IMR-90 (cell line): ENCODE results near the gene ARHGEF4. TPM values are rescaled to one million over a fixed set of nuclear protein-coding genes. Genes with fewer than 3 reads are reported as not detected.

ENCODE experiments used
- ATAC-seq: fragments of 200-7000 bp; cut with Tn5 transposase; 2 replicates; pipeline ENCODE4 v1.9.1; 2020; ENCODE audit warnings: low read depth, mild to moderate bottlenecking, moderate library complexity
- BruUV-seq: library from RNA; stranded (reverse); fragments of 400-500 nt; replicated peaks from 2 replicates; lab custom pipeline; 2021; lab: Mats Ljungman, UMichigan
- CTCF ChIA-PET: fragments of 300-600 bp; formaldehyde crosslinking; extraction: SDS; loops from one replicate; lab custom pipeline; 2021; ENCODE audit warnings: antibody characterized with exemption; lab: Yijun Ruan, JAX
- POLR2A ChIA-PET: fragments of 300-600 bp; sonication (Branson Sonifier 250); formaldehyde crosslinking; loops from one replicate; lab custom pipeline; 2022; ENCODE audit warnings: antibody characterized with exemption; ENCODE audit not compliant: unreplicated experiment; lab: Charles Lee
- DNase-seq: peaks from one replicate; pipeline ENCODE4 v3.0.0; 2013
- H2AFZ ChIP-seq: replicated peaks from 2 replicates; pipeline ENCODE3; 2013; ENCODE audit warnings: low read length, mild to moderate bottlenecking; ENCODE audit not compliant: poor library complexity
- H2AK5ac ChIP-seq: 2 replicates; pipeline ENCODE4 v1.6.1; 2013; ENCODE audit warnings: low read depth, low read length, inconsistent platforms
- H2AK9ac ChIP-seq: replicated peaks from 2 replicates; pipeline ENCODE3; 2013; ENCODE audit warnings: mild to moderate bottlenecking, low read depth, low read length, moderate library complexity; ENCODE audit not compliant: poor library complexity
- H2BK120ac ChIP-seq: 2 replicates; pipeline ENCODE4 v1.6.1; 2013; ENCODE audit warnings: low read depth, low read length, inconsistent platforms
- H2BK15ac ChIP-seq: 3 replicates; pipeline ENCODE4 v1.6.1; 2013; ENCODE audit warnings: low read depth, low read length, inconsistent platforms
- H2BK20ac ChIP-seq: 2 replicates; pipeline ENCODE4 v1.6.1; 2013; ENCODE audit warnings: low read depth, mild to moderate bottlenecking, inconsistent platforms, low read length, moderate library complexity
- H2BK5ac ChIP-seq: 2 replicates; pipeline ENCODE4 v1.6.1; 2013; ENCODE audit warnings: mild to moderate bottlenecking, low read depth, low read length, inconsistent platforms; ENCODE audit not compliant: poor library complexity, severe bottlenecking
- H3K14ac ChIP-seq: replicated peaks from 2 replicates; pipeline ENCODE4 v1.6.1; 2013; ENCODE audit warnings: low read depth, low read length, inconsistent platforms
- H3K18ac ChIP-seq: 2 replicates; pipeline ENCODE4 v1.6.1; 2013; ENCODE audit warnings: low read depth, low read length, control low read depth
- H3K23ac ChIP-seq: 2 replicates; pipeline ENCODE4 v1.6.1; 2013; ENCODE audit warnings: low read depth, low read length, inconsistent platforms
- H3K27ac ChIP-seq: 2 replicates; pipeline ENCODE4 v1.5.1; 2013; ENCODE audit warnings: mild to moderate bottlenecking, control low read depth, low read length; ENCODE audit not compliant: insufficient read depth
- H3K27me3 ChIP-seq: 2 replicates; pipeline ENCODE4 v1.6.1; 2013; ENCODE audit warnings: low read length; ENCODE audit not compliant: control insufficient read depth, insufficient read depth
- H3K36me3 ChIP-seq: 2 replicates; pipeline ENCODE4 v1.6.1; 2013; ENCODE audit warnings: low read length, mixed read lengths; ENCODE audit not compliant: control insufficient read depth, insufficient read depth
- H3K4ac ChIP-seq: 2 replicates; pipeline ENCODE4 v1.6.1; 2013; ENCODE audit warnings: low read depth, low read length, inconsistent platforms
- H3K4me1 ChIP-seq: 2 replicates; pipeline ENCODE4 v1.6.1; 2013; ENCODE audit warnings: low read length, mixed read lengths; ENCODE audit not compliant: control insufficient read depth, insufficient read depth
- H3K4me2 ChIP-seq: 2 replicates; pipeline ENCODE4 v1.6.1; 2013; ENCODE audit warnings: low read depth, mild to moderate bottlenecking, control low read depth, low read length, moderate library complexity
- H3K4me3 ChIP-seq: 2 replicates; pipeline ENCODE4 v1.5.1; 2013; ENCODE audit warnings: low read depth, mild to moderate bottlenecking, control low read depth, low read length, moderate library complexity; ENCODE audit not compliant: insufficient read depth
- H3K56ac ChIP-seq: 2 replicates; pipeline ENCODE4 v1.6.1; 2013; ENCODE audit warnings: low read length, inconsistent platforms; ENCODE audit not compliant: insufficient read depth; ENCODE audit errors: extremely low read depth
- H3K79me1 ChIP-seq, 2 experiments: 2 replicates each; pipeline ENCODE4 v1.6.1; 2013; ENCODE audit warnings: low read length in 2 of 2, inconsistent platforms in 1 of 2, low read depth in 1 of 2
- H3K9ac ChIP-seq: 2 replicates; pipeline ENCODE4 v1.6.1; 2013; ENCODE audit warnings: low read depth, low read length, control low read depth
- H3K9me1 ChIP-seq: 2 replicates; pipeline ENCODE4 v1.6.1; 2013; ENCODE audit warnings: low read length, inconsistent platforms; ENCODE audit not compliant: insufficient read depth
- H3K9me3 ChIP-seq: 2 replicates; pipeline ENCODE4 v1.6.1; 2013; ENCODE audit warnings: low read length; ENCODE audit not compliant: control insufficient read depth, insufficient read depth
- H4K20me1 ChIP-seq: 2 replicates; pipeline ENCODE4 v1.6.1; 2013; ENCODE audit warnings: low read length, inconsistent platforms; ENCODE audit not compliant: insufficient read depth
- H4K5ac ChIP-seq: 2 replicates; pipeline ENCODE4 v1.6.1; 2013; ENCODE audit warnings: mild to moderate bottlenecking, low read depth, low read length, control low read depth
- H4K8ac ChIP-seq, 2 experiments: 2 replicates each; pipeline ENCODE4 v1.6.1; 2013; ENCODE audit warnings: low read depth in 2 of 2, low read length in 2 of 2, control low read depth in 1 of 2, inconsistent platforms in 1 of 2
- H4K91ac ChIP-seq: 2 replicates; pipeline ENCODE4 v1.6.1; 2013; ENCODE audit warnings: low read depth, low read length, inconsistent platforms; ENCODE audit not compliant: insufficient read depth
- BHLHE40 ChIP-seq: fragments of 150-350 bp; IDR thresholded peaks from 2 replicates; pipeline ENCODE4 v1.6.1; 2016; ENCODE audit warnings: mild to moderate bottlenecking, low read depth, low read length
- CEBPB ChIP-seq: IDR thresholded peaks from 2 replicates; pipeline ENCODE4 v1.6.1; 2012; ENCODE audit warnings: low read depth, low read length, improper control_type of control experiment
- CHD1 ChIP-seq: IDR thresholded peaks from 2 replicates; pipeline ENCODE4 v1.6.1; 2012; ENCODE audit warnings: low read depth, low read length, improper control_type of control experiment
- ELK1 ChIP-seq: fragments of 150-350 bp; IDR thresholded peaks from 2 replicates; pipeline ENCODE4 v1.6.1; 2016; ENCODE audit warnings: low read depth, mild to moderate bottlenecking, low read length, moderate library complexity, borderline replicate concordance
- FOS ChIP-seq: fragments of 150-350 bp; IDR thresholded peaks from 2 replicates; pipeline ENCODE4 v1.6.1; 2016; ENCODE audit warnings: low read depth, low read length
- MAFK ChIP-seq: IDR thresholded peaks from 2 replicates; pipeline ENCODE4 v1.6.1; 2012; ENCODE audit warnings: low read depth, low read length, improper control_type of control experiment
- MAZ ChIP-seq: IDR thresholded peaks from 2 replicates; pipeline ENCODE4 v1.6.1; 2012; ENCODE audit warnings: low read depth, mild to moderate bottlenecking, low read length, improper control_type of control experiment, moderate library complexity, borderline replicate concordance
- MXI1 ChIP-seq: IDR thresholded peaks from 2 replicates; pipeline ENCODE4 v1.6.1; 2012; ENCODE audit warnings: low read depth, mild to moderate bottlenecking, low read length, moderate library complexity, borderline replicate concordance
- NFE2L2 ChIP-seq: fragments of 150-350 bp; IDR thresholded peaks from 2 replicates; pipeline ENCODE4 v1.6.1; 2016; ENCODE audit warnings: low read depth, mild to moderate bottlenecking, low read length
- POLR2A ChIP-seq: IDR thresholded peaks from 2 replicates; pipeline ENCODE4 v1.6.1; 2012; ENCODE audit warnings: mild to moderate bottlenecking, low read depth, low read length
- RAD21 ChIP-seq: IDR thresholded peaks from 2 replicates; pipeline ENCODE4 v1.6.1; 2012; ENCODE audit warnings: low read length, improper control_type of control experiment
- RCOR1 ChIP-seq: IDR thresholded peaks from 2 replicates; pipeline ENCODE4 v1.6.1; 2012; ENCODE audit warnings: mild to moderate bottlenecking, low read length, improper control_type of control experiment; ENCODE audit not compliant: insufficient replicate concordance
- RFX5 ChIP-seq: IDR thresholded peaks from 2 replicates; pipeline ENCODE4 v1.8.0; 2012; ENCODE audit warnings: low read depth, mild to moderate bottlenecking, low read length, moderate library complexity
- SMC3 ChIP-seq: fragments of 150-350 bp; IDR thresholded peaks from 2 replicates; pipeline ENCODE4 v1.6.1; 2016; ENCODE audit warnings: low read depth, mild to moderate bottlenecking, antibody characterized with exemption, low read length, moderate library complexity
- USF2 ChIP-seq: fragments of 150-350 bp; IDR thresholded peaks from 2 replicates; pipeline ENCODE4 v1.6.1; 2017; ENCODE audit warnings: mild to moderate bottlenecking, antibody characterized with exemption, low read length, low read depth
- WGBS, 2 experiments: methylation state at CpG; one replicate each; pipeline versions ENCODE4 v1.1.5 to v1.1.7; 2013; ENCODE audit warnings: missing lambda C conversion rate in 2 of 2; ENCODE audit not compliant: insufficient read length in 1 of 2; ENCODE audit errors: extremely low coverage in 2 of 2; 5-methylcytosine and 5-hydroxymethylcytosine counted together
- dilution Hi-C: fragments of 300-500 bp; cut with HindIII; formaldehyde crosslinking; loops from one replicate; pipeline ENCODE4 v1.14.3; 2018; ENCODE audit warnings: low sequenced_read_pairs; ENCODE audit not compliant: unreplicated experiment
- in situ Hi-C: fragments of 300-500 bp; cut with MboI; formaldehyde crosslinking; loops from 3 replicates; pipeline ENCODE4 v1.14.3; 2019; ENCODE audit warnings: low sequenced_read_pairs, inconsistent platforms, mixed read lengths
- intact Hi-C: fragments of 100-400 bp; cut with micrococcal nuclease; formaldehyde crosslinking; loops from 2 replicates; pipeline ENCODE4 v1.10.0; 2022
- polyA plus RNA-seq, 3 experiments: library from polyadenylated mRNA; depleted of rRNA; stranded (reverse); fragments of >200 nt; gene quantifications; 2 replicates each; pipeline ENCODE4 v1.2.3, GENCODE V29; 2012; ENCODE audit warnings: low replicate concordance in 1 of 3
- total RNA-seq: library from RNA; depleted of rRNA; stranded (reverse); fragments of >200 nt; gene quantifications from 2 replicates; pipeline ENCODE4 v1.2.3, GENCODE V29; 2012
- TF ChIP-seq, protein P1 (sequence below): conservative IDR thresholded peaks from 2 replicates; pipeline ENCODE4 v1.5.1; 2012; ENCODE audit warnings: mild to moderate bottlenecking, low read depth, low read length, improper control_type of control experiment

Gene ARHGEF4
- total and polyA plus RNA-seq, 2 of the 4 experiments (the other 2 are of a cell fraction), result 2.7 to 5.0 TPM

DNA sequence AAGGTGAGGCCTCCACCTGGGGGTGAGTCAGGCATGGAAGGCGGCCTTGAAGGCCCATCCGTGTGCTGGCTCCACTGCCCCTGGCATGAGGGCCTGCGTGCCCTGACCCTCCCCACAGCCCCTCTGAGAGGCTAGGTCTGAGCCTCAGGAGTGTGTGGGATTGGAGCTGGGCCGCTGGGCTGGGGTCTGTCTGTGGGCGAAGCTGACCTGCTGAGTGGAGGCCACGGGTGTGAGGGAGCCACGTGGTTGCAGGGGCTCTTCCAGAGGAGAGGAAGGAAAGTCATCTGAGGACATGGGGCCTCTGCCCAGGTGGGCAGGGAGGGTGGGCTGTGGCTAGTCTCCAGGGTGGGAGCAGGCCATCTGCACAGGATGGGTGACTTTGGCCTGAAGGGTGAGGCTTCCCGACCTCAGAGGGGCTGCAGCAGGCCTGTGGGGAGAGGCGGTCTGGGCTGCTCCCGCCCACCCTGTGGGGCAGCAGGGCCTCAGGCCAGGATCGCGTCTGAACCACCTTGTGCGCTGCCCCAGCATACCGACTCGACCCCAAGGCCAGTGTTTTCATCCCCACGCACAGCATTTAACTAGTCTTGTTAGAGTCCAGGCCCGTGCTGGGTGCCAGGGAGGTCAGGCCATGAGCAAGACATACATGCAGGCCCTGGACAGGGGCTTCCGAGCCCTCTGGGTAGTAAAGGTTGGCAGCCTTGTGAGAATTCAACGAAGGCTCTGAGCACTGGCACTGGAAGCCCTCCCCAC, 11.2 kb downstream of the ARHGEF4 start:
- Histone ChIP-seq H2BK20ac (no peak overlapping the region), H3K56ac (no peak overlapping the region), H4K91ac (no peak overlapping the region), H4K5ac (no peak overlapping the region), H4K20me1 (no peaks in the 10 kb centered on the region), H3K9me3 (no peaks in the 10 kb centered on the region), H3K27ac (no peak overlapping the region), H3K14ac (no peak overlapping the region), H3K4me3 (no peak overlapping the region), H3K4ac (no peak overlapping the region), H3K9ac (no peak overlapping the region), H3K27me3 (no peaks in the 10 kb centered on the region; the same call in 1 of the 2 replicates), H3K23ac (no peak overlapping the region), H2BK120ac (no peak overlapping the region), H4K8ac (no peak overlapping the region), H3K9me1 (no peaks in the 10 kb centered on the region), H2AK9ac (no peak overlapping the region), H2AFZ (no peak overlapping the region), H2BK5ac (no peak overlapping the region), H3K4me2 (no peak overlapping the region), H3K4me1 (no peaks in the 10 kb centered on the region), H3K18ac (no peak overlapping the region), H3K79me1 (no peaks in the 10 kb centered on the region), H3K36me3 (no peaks in the 10 kb centered on the region), H2BK15ac (no peak overlapping the region), H2AK5ac (no peak overlapping the region)
- ChIA-PET CTCF (no interaction called here), POLR2A (no interaction called here)
- in situ Hi-C loops, result no loop called here
- no TSS peak for BruUV-seq
- 73% methylated on average over 2 of the region's 19 CpGs; no CpG with 5 or more reads in 1 of the 2 experiments for WGBS, 2 experiments
- intact Hi-C loops, result no loop called here
- no peak for TF ChIP-seq CEBPB
- no peak for TF ChIP-seq BHLHE40
- TF ChIP-seq MXI1, result no peak
- no peak for TF ChIP-seq RFX5
- TF ChIP-seq CHD1, result no peak
- TF ChIP-seq SMC3, result no peak
- TF ChIP-seq NFE2L2, result no peak
- TF ChIP-seq MAFK, result no peak
- TF ChIP-seq ELK1, result no peak
- no peak for TF ChIP-seq POLR2A
- no peak for TF ChIP-seq FOS
- no peak for TF ChIP-seq RCOR1
- TF ChIP-seq, protein P1, sequence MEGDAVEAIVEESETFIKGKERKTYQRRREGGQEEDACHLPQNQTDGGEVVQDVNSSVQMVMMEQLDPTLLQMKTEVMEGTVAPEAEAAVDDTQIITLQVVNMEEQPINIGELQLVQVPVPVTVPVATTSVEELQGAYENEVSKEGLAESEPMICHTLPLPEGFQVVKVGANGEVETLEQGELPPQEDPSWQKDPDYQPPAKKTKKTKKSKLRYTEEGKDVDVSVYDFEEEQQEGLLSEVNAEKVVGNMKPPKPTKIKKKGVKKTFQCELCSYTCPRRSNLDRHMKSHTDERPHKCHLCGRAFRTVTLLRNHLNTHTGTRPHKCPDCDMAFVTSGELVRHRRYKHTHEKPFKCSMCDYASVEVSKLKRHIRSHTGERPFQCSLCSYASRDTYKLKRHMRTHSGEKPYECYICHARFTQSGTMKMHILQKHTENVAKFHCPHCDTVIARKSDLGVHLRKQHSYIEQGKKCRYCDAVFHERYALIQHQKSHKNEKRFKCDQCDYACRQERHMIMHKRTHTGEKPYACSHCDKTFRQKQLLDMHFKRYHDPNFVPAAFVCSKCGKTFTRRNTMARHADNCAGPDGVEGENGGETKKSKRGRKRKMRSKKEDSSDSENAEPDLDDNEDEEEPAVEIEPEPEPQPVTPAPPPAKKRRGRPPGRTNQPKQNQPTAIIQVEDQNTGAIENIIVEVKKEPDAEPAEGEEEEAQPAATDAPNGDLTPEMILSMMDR, result no peak
- no peak for TF ChIP-seq RAD21
- no peak for TF ChIP-seq USF2
- TF ChIP-seq MAZ, result no peak
- dilution Hi-C loops, result no loop called here
- ATAC-seq (no peak), DNase-seq (no peak)
